ENCODE measurements around the gene OR2S2.
"Not testable (repeated sequence)": the region's sequence is repeated elsewhere in the genome, so short reads cannot be mapped to it uniquely, and the experiment has no call there.

The OR2S2 gene

GRCh38 chr9:35933550-35934067 lies 24.3 kb downstream of the OR2S2 start:
- peak; percentile 22 for DNase-seq (ENCODE audit: low read depth)

- no peak for DNase-seq (ENCODE audit: low read depth)
Observed at GRCh38 chr9:35932735-35933134, 25.2 kb downstream of the OR2S2 start.

- DNase-seq (ENCODE audit: low read depth): no peak
Observed at GRCh38 chr9:35930989-35931388, 27.0 kb downstream of the OR2S2 start.

GRCh38 chr9:35930521-35930920 lies 27.4 kb downstream of the OR2S2 start:
- DNase-seq (ENCODE audit: low read depth): no peak

- no peak for DNase-seq (ENCODE audit: low read depth)
Observed at GRCh38 chr9:35929453-35929718, 28.6 kb downstream of the OR2S2 start.

- DNase-seq (ENCODE audit: low read depth): peak; percentile 23
Observed at GRCh38 chr9:35928591-35929452, 29.1 kb downstream of the OR2S2 start.

GRCh38 chr9:35923927-35924763 lies 33.8 kb downstream of the OR2S2 start:
- DNase-seq (ENCODE audit: low read depth): peak; percentile 97

GRCh38 chr9:35923598-35923926 lies 34.4 kb downstream of the OR2S2 start:
- DNase-seq (ENCODE audit: low read depth): no peak

GRCh38 chr9:35920051-35920620 lies 37.8 kb downstream of the OR2S2 start:
- DNase-seq (ENCODE audit: low read depth): no peak

GRCh38 chr9:35919212-35920008 lies 38.5 kb downstream of the OR2S2 start:
- DNase-seq (ENCODE audit: low read depth): no peak

- no peak for DNase-seq (ENCODE audit: low read depth)
Observed at GRCh38 chr9:35918780-35919179, 39.2 kb downstream of the OR2S2 start.

- DNase-seq (ENCODE audit: low read depth): no peak
Observed at GRCh38 chr9:35917261-35917660, 40.7 kb downstream of the OR2S2 start.

- DNase-seq (ENCODE audit: low read depth): no peak
Observed at GRCh38 chr9:35915681-35916294, 42.2 kb downstream of the OR2S2 start.

- DNase-seq (ENCODE audit: low read depth): peak; percentile 66
Observed at GRCh38 chr9:35914301-35914807, 43.6 kb downstream of the OR2S2 start.

GRCh38 chr9:35913429-35913828 lies 44.5 kb downstream of the OR2S2 start:
- DNase-seq (ENCODE audit: low read depth): not testable (repeated sequence)

- no peak for DNase-seq (ENCODE audit: low read depth)
Observed at GRCh38 chr9:35912791-35913400, 45.1 kb downstream of the OR2S2 start.

- no peak for DNase-seq (ENCODE audit: low read depth)
Observed at GRCh38 chr9:35911690-35912089, 46.3 kb downstream of the OR2S2 start.

- peak; percentile 61 for DNase-seq (ENCODE audit: low read depth)
Observed at GRCh38 chr9:35910613-35911359, 47.2 kb downstream of the OR2S2 start.

GRCh38 chr9:35909687-35910612 lies 48.0 kb downstream of the OR2S2 start:
- no peak for DNase-seq (ENCODE audit: low read depth)
